ENCODE measurements around the gene AMACR. TPM values are rescaled to one million over a fixed set of nuclear protein-coding genes. Genes with fewer than 3 reads are reported as not detected.
A peak's percentile ranks its signal among the peaks of the same experiment; 100 is the strongest.

The AMACR gene
- total and polyA plus RNA-seq, 2 of the 8 experiments (the other 6 are each of a cell fraction or from before 2014, with no cell fraction given), result 9.1 to 12.6 TPM

DNA sequence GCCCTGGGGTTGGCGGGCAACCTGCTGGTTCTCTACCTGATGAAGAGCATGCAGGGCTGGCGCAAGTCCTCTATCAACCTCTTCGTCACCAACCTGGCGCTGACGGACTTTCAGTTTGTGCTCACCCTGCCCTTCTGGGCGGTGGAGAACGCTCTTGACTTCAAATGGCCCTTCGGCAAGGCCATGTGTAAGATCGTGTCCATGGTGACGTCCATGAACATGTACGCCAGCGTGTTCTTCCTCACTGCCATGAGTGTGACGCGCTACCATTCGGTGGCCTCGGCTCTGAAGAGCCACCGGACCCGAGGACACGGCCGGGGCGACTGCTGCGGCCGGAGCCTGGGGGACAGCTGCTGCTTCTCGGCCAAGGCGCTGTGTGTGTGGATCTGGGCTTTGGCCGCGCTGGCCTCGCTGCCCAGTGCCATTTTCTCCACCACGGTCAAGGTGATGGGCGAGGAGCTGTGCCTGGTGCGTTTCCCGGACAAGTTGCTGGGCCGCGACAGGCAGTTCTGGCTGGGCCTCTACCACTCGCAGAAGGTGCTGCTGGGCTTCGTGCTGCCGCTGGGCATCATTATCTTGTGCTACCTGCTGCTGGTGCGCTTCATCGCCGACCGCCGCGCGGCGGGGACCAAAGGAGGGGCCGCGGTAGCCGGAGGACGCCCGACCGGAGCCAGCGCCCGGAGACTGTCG is 70.7 kb downstream of the AMACR start:
- no peak for FAIRE-seq
- H2BK5ac ChIP-seq (ENCODE audit: low read depth, low read length), result no peak overlapping the region
- POLR2A ChIA-PET (ENCODE audit: partially characterized antibody), result no interaction called here
- H3K4me3 ChIP-seq (ENCODE audit: extremely low read depth in 1 of 4, insufficient read depth in 2 of 4, low read depth in 3 of 4, low read length in 4 of 4), result peak overlapping the region in 1 of 4 experiments; percentile 67; a peak in 1 of 8 replicates
- peaks cover 0 to 17% (median 13%) of the 10 kb centered on the region in 4 experiments; a peak in 5 of 7 replicates for H3K27me3 ChIP-seq (replicated peaks in 1 of 4; ENCODE audit: control insufficient read depth in 3 of 4, extremely low read depth in 1 of 4, insufficient read depth in 3 of 4, low read length in 3 of 4)
- no peaks in the 10 kb centered on the region for H4K20me1 ChIP-seq (replicated peaks in 1 of 2; ENCODE audit: control insufficient read depth in 1 of 2, insufficient read depth in 2 of 2, low read length in 2 of 2)
- no peak overlapping the region for H2BK120ac ChIP-seq (replicated peaks; ENCODE audit: low read depth, low read length)
- H3K4ac ChIP-seq (replicated peaks; ENCODE audit: insufficient read length, low read depth, low read length), result no peak overlapping the region
- H3K79me2 ChIP-seq (ENCODE audit: control insufficient read depth in 1 of 2, insufficient read depth in 2 of 2, low read length in 2 of 2), result no peaks in the 10 kb centered on the region
- H3K36me3 ChIP-seq (ENCODE audit: control insufficient read depth in 2 of 4, insufficient read depth in 4 of 4, low read length in 3 of 4), result no peaks in the 10 kb centered on the region
- peaks cover 0 to 4% (median 3%) of the 10 kb centered on the region in 4 experiments; a peak in 3 of 7 replicates for H3K4me1 ChIP-seq (replicated peaks in 1 of 4; ENCODE audit: control insufficient read depth in 3 of 4, insufficient read depth in 4 of 4, low read length in 3 of 4)
- 93% methylated on average over 51 of the region's 54 CpGs; no CpG with 5 or more reads in 1 of the 2 experiments for WGBS, 2 experiments (ENCODE audit: extremely low coverage in 1 of 2, insufficient coverage in 1 of 2, insufficient read length in 1 of 2, insufficient replicate concordance in 2 of 2, low coverage in 1 of 2, low lambda C conversion rate in 2 of 2, missing lambda C conversion rate in 1 of 2)
- H2BK15ac ChIP-seq (ENCODE audit: low read length), result no peak overlapping the region
- peak overlapping the region; percentile 82 to 98; a peak in 2 of 4 replicates for H3K4me2 ChIP-seq (ENCODE audit: insufficient read depth in 1 of 2, low read depth in 2 of 2, low read length in 2 of 2)
- TF ChIP-seq SIRT6 (IDR thresholded peaks at IDR 0.05; ENCODE audit: low read length), result no peak
- no peak for TF ChIP-seq MAFK (IDR thresholded peaks at IDR 0.05; ENCODE audit: low read depth, low read length)
- peak; percentile 23; the same call in 1 of the 2 replicates for TF ChIP-seq SUZ12 (IDR thresholded peaks at IDR 0.05; ENCODE audit: low read length)
- no peaks in the 10 kb centered on the region for H3K9me3 ChIP-seq (ENCODE audit: insufficient read depth in 2 of 2, low read depth in 1 of 2, low read length in 1 of 2)
- H3K56ac ChIP-seq (replicated peaks; ENCODE audit: insufficient read length, low read depth, low read length), result no peak overlapping the region
- H2AFZ ChIP-seq (ENCODE audit: low read length), result no peak overlapping the region
- H2BK12ac ChIP-seq (ENCODE audit: low read depth, low read length), result no peak overlapping the region
- H3K18ac ChIP-seq (ENCODE audit: extremely low read depth, low read length), result no peak overlapping the region
- no peak overlapping the region for H4K91ac ChIP-seq (replicated peaks; ENCODE audit: insufficient read length, low read length)
- no peak for DNase-seq (ENCODE audit: low read depth in 1 of 2, low spot score in 2 of 2)
- no peak overlapping the region for H3K23ac ChIP-seq (ENCODE audit: insufficient read length)
- no peak overlapping the region for H3K14ac ChIP-seq (ENCODE audit: insufficient read length)
- no peak overlapping the region for H4K5ac ChIP-seq (ENCODE audit: insufficient read length, low read depth, low read length)
- no peak overlapping the region; the same call in 1 of the 2 replicates for H4K8ac ChIP-seq (ENCODE audit: extremely low read depth, insufficient read depth, low read length)
- H3K79me1 ChIP-seq (ENCODE audit: low read depth, low read length), result no peaks in the 10 kb centered on the region
- no peak overlapping the region for H3K27ac ChIP-seq (ENCODE audit: low read depth, low read length)
- no peak overlapping the region for H2BK20ac ChIP-seq (ENCODE audit: low read length)
- H2AK5ac ChIP-seq (ENCODE audit: low read depth, low read length), result no peak overlapping the region
- no peak overlapping the region for H3K9ac ChIP-seq (replicated peaks in 1 of 4; ENCODE audit: extremely low read depth in 1 of 4, low read depth in 3 of 4, low read length in 3 of 4)
- peaks cover 7% of the 10 kb centered on the region for H3K23me2 ChIP-seq (ENCODE audit: low read depth, low read length)
- CTCF ChIA-PET (ENCODE audit: partially characterized antibody), result interaction anchor here (0.7 to 4.6 kb wide), 13 partner anchors 8 to 501 kb away, joined by 3 to 44 read pairs (median 4); partner anchors contain the start of gene ADAMTS12

Data from H1 (cell line).